H1 (cell line): ENCODE data around the gene GFRA4. TPM values are rescaled to one million over a fixed set of nuclear protein-coding genes. Genes with fewer than 3 reads are reported as not detected.

ENCODE experiments used
- BRCA1 ChIP-seq: IDR thresholded peaks from 2 replicates; pipeline ENCODE4 v1.6.1; 2012; ENCODE audit warnings: low read depth, low read length, improper control_type of control experiment
- CHD2 ChIP-seq: IDR thresholded peaks from 2 replicates; pipeline ENCODE4 v1.6.1; 2012; ENCODE audit warnings: low read length, improper control_type of control experiment
- GABPA ChIP-seq: IDR thresholded peaks from 2 replicates; pipeline ENCODE4 v1.6.1; 2011; ENCODE audit warnings: mild to moderate bottlenecking, low read length, moderate library complexity, borderline replicate concordance; ENCODE audit not compliant: insufficient read depth
- JUND ChIP-seq: IDR thresholded peaks from 2 replicates; pipeline ENCODE4 v1.6.1; 2011; ENCODE audit warnings: mild to moderate bottlenecking, improper control_type of control experiment, low read length
- KDM4A ChIP-seq: IDR thresholded peaks from one replicate; pipeline ENCODE4 v1.7.1; 2012; ENCODE audit warnings: low read depth, mild to moderate bottlenecking, moderate library complexity, low read length, inconsistent platforms; ENCODE audit not compliant: severe bottlenecking
- polyA plus RNA-seq, 7 experiments: library from polyadenylated mRNA; depleted of rRNA in 3 of 7; stranded (reverse) in 5 of 7; unstranded in 2 of 7; fragments of >200 nt in 5 of 7; fragments of 200-250 nt in 2 of 7; gene quantifications; 1 replicate in 5 of 7; 2 replicates in 1 of 7; 4 replicates in 1 of 7; pipeline versions ENCODE4 v1.2.1 to v1.2.3, GENCODE V29; 2011 to 2013; ENCODE audit warnings: missing spikeins in 2 of 7, mixed read lengths in 2 of 7
- total RNA-seq: library from RNA; stranded (reverse); fragmentation: NEBNext Ultra II Directional; extraction: Animal tissue kit (Norgen Biotek cat#: 25700); gene quantifications from 2 replicates; pipeline ENCODE4 v1.2.1, GENCODE V29; 2021
- TF ChIP-seq, protein P1 (sequence below): IDR thresholded peaks from 2 replicates; pipeline ENCODE4 v1.6.1; 2011; ENCODE audit warnings: low read length, improper control_type of control experiment

Gene GFRA4
- total and polyA plus RNA-seq, 2 of the 8 experiments (the other 6 are each of a cell fraction or from before 2014, with no cell fraction given), result 0.05 TPM; not detected in 1

DNA sequence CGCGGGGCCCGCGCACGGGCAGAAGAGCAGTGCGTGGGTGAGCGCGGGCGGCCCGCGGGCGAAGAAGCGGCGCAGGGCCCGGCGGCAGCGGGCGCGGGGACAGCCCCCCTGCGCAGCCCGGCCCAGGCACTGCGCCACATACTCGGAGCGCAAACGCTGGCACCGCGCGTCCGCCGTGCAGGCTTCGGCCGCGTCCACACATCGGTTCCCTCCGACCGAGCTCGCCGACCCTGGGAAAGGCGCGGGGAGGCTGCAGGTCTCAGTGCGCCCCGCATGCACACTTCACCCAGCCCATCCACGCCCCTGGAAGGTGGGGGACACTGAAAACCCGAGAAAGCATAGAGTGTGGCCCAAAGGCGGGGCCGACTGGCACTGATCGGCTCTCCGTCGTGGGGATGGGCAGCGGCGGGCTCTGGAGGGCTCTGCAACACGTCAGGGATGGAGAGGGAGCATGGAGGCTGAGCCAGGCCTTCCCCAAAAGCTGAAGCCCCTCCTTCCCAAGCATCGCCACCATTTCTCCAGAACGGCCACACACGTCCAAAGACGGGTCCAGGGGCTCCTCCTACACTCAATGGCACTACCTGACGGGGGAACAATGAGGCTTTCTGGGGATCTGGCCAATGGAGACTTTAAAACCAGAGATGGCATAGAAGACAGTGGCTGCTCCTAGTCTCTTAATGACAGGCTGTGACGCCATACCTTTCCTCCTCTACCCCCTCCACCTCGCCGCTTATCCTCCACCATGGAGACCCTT lies 2.0 kb downstream of the GFRA4 start (continued):
- no peak for TF ChIP-seq BRCA1
- no peak for TF ChIP-seq CHD2
- TF ChIP-seq GABPA, result no peak
- no peak for TF ChIP-seq KDM4A
- TF ChIP-seq, protein P1, sequence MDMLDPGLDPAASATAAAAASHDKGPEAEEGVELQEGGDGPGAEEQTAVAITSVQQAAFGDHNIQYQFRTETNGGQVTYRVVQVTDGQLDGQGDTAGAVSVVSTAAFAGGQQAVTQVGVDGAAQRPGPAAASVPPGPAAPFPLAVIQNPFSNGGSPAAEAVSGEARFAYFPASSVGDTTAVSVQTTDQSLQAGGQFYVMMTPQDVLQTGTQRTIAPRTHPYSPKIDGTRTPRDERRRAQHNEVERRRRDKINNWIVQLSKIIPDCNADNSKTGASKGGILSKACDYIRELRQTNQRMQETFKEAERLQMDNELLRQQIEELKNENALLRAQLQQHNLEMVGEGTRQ, result no peak
- no peak for TF ChIP-seq JUND
